K562 (cell line): ENCODE measurements around the gene KCNH2. TPM values are rescaled to one million over a fixed set of nuclear protein-coding genes. Genes with fewer than 3 reads are reported as not detected.

Experiments
- CHCHD3 ChIP-seq: fragments of 250-450 bp; sonication (Bioruptor Pico); IDR thresholded peaks from 2 replicates; pipeline ENCODE4 v2.1.2; 2022; ENCODE audit warnings: mild to moderate bottlenecking
- CTCF ChIP-seq, 3 experiments: IDR thresholded peaks in 2 of 3; conservative IDR thresholded peaks in 1 of 3; 2 replicates each; pipeline ENCODE4 v1.5.1; 2011 to 2012; ENCODE audit warnings: low read length in 3 of 3, mild to moderate bottlenecking in 3 of 3, control low read depth in 2 of 3, improper control_type of control experiment in 1 of 3, inconsistent platforms in 1 of 3, low read depth in 1 of 3, mixed read lengths in 1 of 3, moderate library complexity in 1 of 3; ENCODE audit not compliant: insufficient read depth in 2 of 3
- E2F8 ChIP-seq: fragments of 450-650 bp; IDR thresholded peaks from 2 replicates; pipeline ENCODE4 v1.7.1; 2018; ENCODE audit warnings: mild to moderate bottlenecking, low read depth; ENCODE audit not compliant: partially characterized antibody
- EGR1 ChIP-seq: fragments of 450-650 bp; conservative IDR thresholded peaks from 2 replicates; pipeline ENCODE4 v1.6.1; 2017; ENCODE audit warnings: mild to moderate bottlenecking
- MBD2 ChIP-seq: sonication (generic); IDR thresholded peaks from 2 replicates; pipeline ENCODE4 v1.6.1; 2016; ENCODE audit warnings: low read depth, borderline replicate concordance
- MEF2A ChIP-seq: IDR thresholded peaks from 2 replicates; pipeline ENCODE4 v1.6.1; 2011; ENCODE audit warnings: low read depth, mild to moderate bottlenecking, low read length, moderate library complexity; ENCODE audit not compliant: control insufficient read depth
- RAD21 ChIP-seq, 2 experiments: fragments of 250-450 bp in 1 of 2; fragments of 450-650 bp in 1 of 2; sonication (Bioruptor Pico) in 1 of 2; formaldehyde crosslinking in 1 of 2; IDR thresholded peaks in 1 of 2; conservative IDR thresholded peaks in 1 of 2; 2 replicates each; pipeline versions ENCODE4 v1.4.0 to v1.8.0; 2020 to 2022; ENCODE audit warnings: mild to moderate bottlenecking in 2 of 2, moderate library complexity in 1 of 2
- RBM39 ChIP-seq: fragments of 200-400 bp; formaldehyde crosslinking; optimal IDR thresholded peaks from 2 replicates; pipeline ENCODE3; 2018; ENCODE audit warnings: low read depth, low read length
- SLC30A9 ChIP-seq: fragments of 250-450 bp; sonication (Bioruptor Pico); IDR thresholded peaks from 2 replicates; pipeline ENCODE4 v1.8.0; 2022; ENCODE audit warnings: mild to moderate bottlenecking, moderate library complexity
- SRSF7 ChIP-seq: fragments of 200-400 bp; formaldehyde crosslinking; optimal IDR thresholded peaks from 2 replicates; pipeline ENCODE3; 2017; ENCODE audit warnings: mild to moderate bottlenecking, low read depth, low read length
- THAP7 ChIP-seq: fragments of 250-450 bp; sonication (Bioruptor Pico); IDR thresholded peaks from 2 replicates; pipeline ENCODE4 v1.5.0; 2021
- ZNF134 ChIP-seq: fragments of 250-450 bp; sonication (Bioruptor Pico); conservative IDR thresholded peaks from 2 replicates; pipeline ENCODE4 v1.4.0; 2020
- ZNF444 ChIP-seq: fragments of 250-450 bp; sonication (Bioruptor Pico); IDR thresholded peaks from 2 replicates; pipeline ENCODE4 v1.4.0; 2020; ENCODE audit warnings: mild to moderate bottlenecking, moderate library complexity
- ZNF609 ChIP-seq: sonication (generic); formaldehyde crosslinking; IDR thresholded peaks from 2 replicates; pipeline ENCODE4 v1.8.1; 2023; ENCODE audit warnings: missing genetic modification reagents, mild to moderate bottlenecking, borderline replicate concordance
- ZNF696 ChIP-seq: fragments of 250-450 bp; sonication (Bioruptor Pico); conservative IDR thresholded peaks from 2 replicates; pipeline ENCODE4 v1.4.0; 2020; ENCODE audit warnings: mild to moderate bottlenecking, moderate library complexity
- polyA plus RNA-seq, 8 experiments: library from polyadenylated mRNA; depleted of rRNA in 4 of 8; stranded (reverse) in 5 of 8; unstranded in 3 of 8; fragments of >200 nt; fragmentation: Nextera tagmentation in 2 of 8; fragmentation: Illumina TruSeq in 1 of 8; extraction: Ambion mirVana in 2 of 8; extraction: Trizol in 1 of 8; gene quantifications; 2 replicates each; pipeline versions ENCODE4 v1.2.1 to v1.2.3, GENCODE V29; 2011 to 2014; ENCODE audit warnings: inconsistent platforms in 1 of 8, missing spikeins in 1 of 8
- total RNA-seq, 7 experiments: library from RNA; depleted of rRNA in 6 of 7; stranded (reverse); fragments of >200 nt in 6 of 7; fragmentation: Illumina TruSeq in 2 of 7; extraction: Trizol in 2 of 7; gene quantifications; 2 replicates each; pipeline versions ENCODE4 v1.2.1 to v1.2.3, GENCODE V29; 2011 to 2021; ENCODE audit warnings: low replicate concordance in 1 of 7

KCNH2 gene
- total and polyA plus RNA-seq, 9 of the 15 experiments (the other 6 are each of a cell fraction or from before 2014, with no cell fraction given): 18.1 to 368 (median 218) TPM

GRCh38 chr7:151008511-151009323 lies 30.6 kb upstream of the KCNH2 start (continued):
- TF ChIP-seq EGR1 (peak; percentile 56), ZNF444 (CRISPR knock-in tag) (no peak), CTCF (IDR thresholded peaks at IDR 0.05 in 2 of 3, conservative IDR thresholded peaks at IDR 0.05 in 1 of 3; ENCODE audit: insufficient read depth in 2 of 3, low read depth in 1 of 3, low read length in 3 of 3) (peak; percentile 98 to 100 (median 99)), THAP7 (CRISPR knock-in tag) (no peak), SLC30A9 (CRISPR knock-in tag) (no peak), ZNF609 (CRISPR knock-in tag) (peak; percentile 82; the same call in 1 of the 2 replicates), ZNF696 (no peak), RBM39 (no peak), CHCHD3 (CRISPR knock-in tag) (no peak), E2F8 (peak; percentile 81), MBD2 (peak; percentile 70; the same call in 1 of the 2 replicates), SRSF7 (no peak), ZNF134 (CRISPR knock-in tag) (peak; percentile 73), RAD21 (CRISPR knock-in tag; conservative IDR thresholded peaks at IDR 0.05 in 1 of 2, IDR thresholded peaks at IDR 0.05 in 1 of 2) (peak; percentile 64 to 73), MEF2A (0 out of 2 replicates have a peak, but pooled peaks have one; percentile 53)
